ENCODE measurements around the gene ALDH3B2. TPM values are rescaled to one million over a fixed set of nuclear protein-coding genes. Genes with fewer than 3 reads are reported as not detected.

Gene ALDH3B2
- total RNA-seq, 1 donor from 2014 or later, result not detected

DNA sequence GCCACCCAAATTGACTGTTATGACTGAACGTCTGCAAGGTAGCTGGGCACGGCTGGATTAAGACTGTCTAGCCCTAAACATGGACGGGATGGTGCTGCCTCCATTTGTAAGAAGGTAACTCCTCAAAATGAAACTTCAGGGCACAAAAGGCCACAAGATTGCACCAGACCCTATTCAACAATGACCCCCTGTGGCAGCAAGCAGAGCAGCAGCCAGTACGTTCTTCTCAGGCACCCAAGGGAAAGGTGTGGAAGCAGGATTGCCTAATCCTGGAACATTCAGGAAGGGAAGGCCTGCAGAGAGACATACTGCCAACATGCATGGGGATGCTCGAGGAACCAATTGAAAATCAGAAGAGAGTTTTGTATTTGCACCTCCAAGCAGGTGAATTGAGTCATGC is 30.4 kb downstream of the ALDH3B2 start:
- intact Hi-C loops (cut with micrococcal nuclease), result no loop called here
- ATAC-seq (ENCODE audit: low read depth), result no peak

GRCh38 chr11:67642173-67643120 is 32.0 kb downstream of the ALDH3B2 start:
- Mint-ChIP-seq H3K36me3 (ENCODE audit: low read depth) (no peaks in the 10 kb centered on the region), H3K27me3 (peaks cover 2% of the 10 kb centered on the region), H3K9me3 (no peaks in the 10 kb centered on the region), H3K4me1 (peaks cover 34% of the 10 kb centered on the region), H3K4me3 (no peak overlapping the region), H3K27ac (no peak overlapping the region)
- no peak for DNase-seq
- ChIA-PET CTCF (no interaction called here), POLR2A (interaction anchor here (0.6 kb wide), 1 partner anchor 1577 kb away, joined by 9 read pairs; no protein-coding TSS in a partner anchor)
- intact Hi-C loops (cut with micrococcal nuclease), result no loop called here
- ATAC-seq (ENCODE audit: low read depth), result no peak
- TF ChIP-seq, protein P1, sequence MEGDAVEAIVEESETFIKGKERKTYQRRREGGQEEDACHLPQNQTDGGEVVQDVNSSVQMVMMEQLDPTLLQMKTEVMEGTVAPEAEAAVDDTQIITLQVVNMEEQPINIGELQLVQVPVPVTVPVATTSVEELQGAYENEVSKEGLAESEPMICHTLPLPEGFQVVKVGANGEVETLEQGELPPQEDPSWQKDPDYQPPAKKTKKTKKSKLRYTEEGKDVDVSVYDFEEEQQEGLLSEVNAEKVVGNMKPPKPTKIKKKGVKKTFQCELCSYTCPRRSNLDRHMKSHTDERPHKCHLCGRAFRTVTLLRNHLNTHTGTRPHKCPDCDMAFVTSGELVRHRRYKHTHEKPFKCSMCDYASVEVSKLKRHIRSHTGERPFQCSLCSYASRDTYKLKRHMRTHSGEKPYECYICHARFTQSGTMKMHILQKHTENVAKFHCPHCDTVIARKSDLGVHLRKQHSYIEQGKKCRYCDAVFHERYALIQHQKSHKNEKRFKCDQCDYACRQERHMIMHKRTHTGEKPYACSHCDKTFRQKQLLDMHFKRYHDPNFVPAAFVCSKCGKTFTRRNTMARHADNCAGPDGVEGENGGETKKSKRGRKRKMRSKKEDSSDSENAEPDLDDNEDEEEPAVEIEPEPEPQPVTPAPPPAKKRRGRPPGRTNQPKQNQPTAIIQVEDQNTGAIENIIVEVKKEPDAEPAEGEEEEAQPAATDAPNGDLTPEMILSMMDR (IDR thresholded peaks at IDR 0.05), result no peak

More for the DNA sequence above, 30.4 kb downstream of the ALDH3B2 start:
- Mint-ChIP-seq H3K27ac (no peak overlapping the region), H3K4me1 (peaks cover 49% of the 10 kb centered on the region), H3K27me3 (peaks cover 2% of the 10 kb centered on the region), H3K4me3 (peak overlapping the region; percentile 24), H3K36me3 (ENCODE audit: low read depth) (no peaks in the 10 kb centered on the region), H3K9me3 (no peaks in the 10 kb centered on the region)
- TF ChIP-seq, protein P1 (IDR thresholded peaks at IDR 0.05), result no peak
- POLR2A ChIA-PET, result interaction anchor here (1.0 to 7.2 kb wide), 2 partner anchors 14 to 243 kb away, joined by 3 to 43 read pairs; partner anchors contain the start of gene NUDT8
- DNase-seq, result no peak
- CTCF ChIA-PET, result interaction anchor here (1.5 kb wide), 1 partner anchor 27 kb away, joined by 4 read pairs; no protein-coding TSS in a partner anchor

DNA sequence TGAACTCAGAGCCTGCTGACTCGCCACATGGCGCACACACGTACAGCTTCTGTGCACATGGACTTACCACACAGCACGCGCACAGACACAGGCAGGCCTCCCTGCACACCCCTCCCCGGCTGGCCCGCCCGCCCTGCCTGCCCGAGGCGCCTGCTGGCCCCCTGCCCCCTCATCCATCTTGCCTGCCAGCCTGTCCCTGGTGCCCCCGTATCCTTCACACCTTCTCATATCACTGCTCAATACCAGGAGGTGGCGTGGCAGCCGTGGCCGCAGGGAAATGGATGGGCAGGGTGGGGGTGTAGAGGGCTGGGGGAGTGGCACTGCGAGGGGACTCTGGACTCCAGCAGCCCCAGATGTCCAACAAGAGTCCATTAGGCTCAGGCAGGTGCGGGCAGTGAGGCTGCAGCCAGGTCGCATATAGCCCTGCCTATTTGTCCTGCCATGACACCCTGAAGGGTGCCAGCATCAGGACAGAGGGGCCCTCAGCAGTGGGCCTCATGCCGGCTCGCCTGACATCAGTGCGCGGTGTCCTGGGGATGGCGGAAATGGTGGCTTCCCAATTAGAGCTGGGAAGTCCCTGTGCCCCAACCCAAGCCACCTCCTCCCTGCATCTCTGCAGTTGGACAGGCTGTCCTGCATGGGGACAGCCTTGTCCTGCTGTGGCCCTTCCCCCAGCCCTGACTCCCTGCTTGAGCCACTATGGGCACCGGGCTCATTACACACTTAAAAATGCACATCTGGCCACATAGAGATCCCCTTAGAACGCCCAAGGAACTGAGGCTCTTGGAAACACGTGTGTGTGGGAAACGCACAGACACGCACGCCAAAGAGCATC is 32.9 kb downstream of the ALDH3B2 start:
- POLR2A ChIA-PET, result no interaction called here

DNA sequence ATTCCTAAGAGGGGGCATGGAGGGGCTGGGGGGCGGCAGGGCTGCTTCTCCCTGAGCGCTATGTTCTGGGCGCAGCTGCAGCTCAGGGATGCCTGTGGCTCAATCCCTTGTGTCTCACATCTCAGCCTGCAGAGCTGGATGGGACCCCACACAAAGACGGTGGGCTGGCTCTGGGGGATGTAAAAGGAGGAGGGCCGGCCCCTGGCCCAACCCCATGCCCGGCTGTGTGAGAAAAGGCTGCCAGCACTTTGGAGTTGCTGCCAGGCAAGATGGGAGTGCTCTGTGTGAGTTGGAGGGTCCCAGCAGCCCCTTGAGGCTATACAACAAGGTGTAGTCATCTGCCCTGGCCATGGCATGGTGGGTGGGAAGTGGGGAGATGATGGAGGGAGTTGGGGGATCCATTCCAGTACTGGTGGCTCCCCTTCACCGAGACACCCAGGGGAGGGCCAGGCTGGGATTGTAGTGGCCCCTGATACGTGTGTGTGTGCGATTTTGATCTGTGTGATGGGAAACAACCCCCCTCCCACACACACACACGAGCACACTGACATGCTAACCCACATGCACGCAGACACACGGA is 33.6 kb downstream of the ALDH3B2 start:
- no peak overlapping the region for H3K4me3 Mint-ChIP-seq
- no peak overlapping the region for H3K27ac Mint-ChIP-seq
- DNase-seq (no peak), ATAC-seq (ENCODE audit: low read depth) (no peak)
- ChIA-PET POLR2A (no interaction called here), CTCF (interaction anchor here (1.2 kb wide), 1 partner anchor 18 kb away, joined by 3 read pairs; no protein-coding TSS in a partner anchor)
- TF ChIP-seq, protein P1 (IDR thresholded peaks at IDR 0.05), result no peak
- H3K9me3 Mint-ChIP-seq, result no peaks in the 10 kb centered on the region
- H3K36me3 Mint-ChIP-seq (ENCODE audit: low read depth), result no peaks in the 10 kb centered on the region
- H3K4me1 Mint-ChIP-seq, result peaks cover 18% of the 10 kb centered on the region
- intact Hi-C loops (cut with micrococcal nuclease), result loop anchor here (1.0 kb wide), 2 partner anchors 11 to 18 kb away; no protein-coding TSS in a partner anchor
- peaks cover 2% of the 10 kb centered on the region for H3K27me3 Mint-ChIP-seq

More for the DNA sequence above, 32.9 kb downstream of the ALDH3B2 start:
- Mint-ChIP-seq H3K27me3 (peaks cover 2% of the 10 kb centered on the region), H3K9me3 (no peaks in the 10 kb centered on the region), H3K4me3 (no peak overlapping the region), H3K27ac (no peak overlapping the region), H3K4me1 (peaks cover 25% of the 10 kb centered on the region), H3K36me3 (ENCODE audit: low read depth) (no peaks in the 10 kb centered on the region)
- no peak for ATAC-seq (ENCODE audit: low read depth)
- DNase-seq, result no peak
- intact Hi-C loops (cut with micrococcal nuclease), result no loop called here
- CTCF ChIA-PET, result interaction anchor here (1.2 kb wide), 1 partner anchor 18 kb away, joined by 3 read pairs; no protein-coding TSS in a partner anchor
- TF ChIP-seq, protein P1 (IDR thresholded peaks at IDR 0.05), result no peak

Measured in activated B cell treated with CpG ODN at 0.5 μM for 24 hours (primary cell).